ENCODE measurements around the gene VAV2.
A peak's percentile ranks its signal among the peaks of the same experiment; 100 is the strongest.

Gene VAV2

DNA sequence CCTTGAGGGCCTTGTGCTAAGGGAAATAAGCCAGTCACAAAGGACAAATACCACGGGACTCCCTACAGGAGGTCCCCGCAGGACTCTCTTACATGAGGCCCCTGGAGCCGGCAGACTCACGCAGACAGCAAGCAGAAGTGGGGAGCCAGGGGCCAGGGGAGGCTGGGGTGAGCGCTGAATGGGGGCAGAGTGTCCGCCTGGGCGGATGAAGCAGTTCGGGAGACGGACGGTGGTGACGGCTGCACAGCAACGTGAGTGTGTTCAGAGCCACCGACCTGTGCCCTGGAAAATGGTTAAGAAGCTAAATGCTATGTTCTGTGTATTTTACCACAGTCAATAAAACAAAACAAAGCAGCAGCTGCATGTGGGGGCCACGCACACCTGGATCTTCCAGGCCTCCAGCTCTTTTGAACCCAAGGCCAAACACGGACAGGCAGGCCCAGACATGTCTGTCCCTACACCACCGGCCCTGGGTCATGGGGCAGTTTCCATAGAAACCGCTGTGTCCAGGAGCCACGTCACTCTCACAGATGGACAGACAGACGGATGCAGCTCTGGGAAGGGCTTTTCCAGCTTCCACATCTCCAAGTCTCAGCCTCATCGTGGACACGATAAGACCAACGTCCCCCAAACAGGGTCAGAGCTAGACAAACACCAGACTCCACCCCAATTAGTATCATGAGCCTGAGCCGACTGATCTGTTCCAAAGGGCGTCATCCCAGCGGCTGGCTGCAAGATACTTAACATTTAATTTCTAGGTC lies 103.9 kb downstream of the VAV2 start:
- no peak for DNase-seq

DNA sequence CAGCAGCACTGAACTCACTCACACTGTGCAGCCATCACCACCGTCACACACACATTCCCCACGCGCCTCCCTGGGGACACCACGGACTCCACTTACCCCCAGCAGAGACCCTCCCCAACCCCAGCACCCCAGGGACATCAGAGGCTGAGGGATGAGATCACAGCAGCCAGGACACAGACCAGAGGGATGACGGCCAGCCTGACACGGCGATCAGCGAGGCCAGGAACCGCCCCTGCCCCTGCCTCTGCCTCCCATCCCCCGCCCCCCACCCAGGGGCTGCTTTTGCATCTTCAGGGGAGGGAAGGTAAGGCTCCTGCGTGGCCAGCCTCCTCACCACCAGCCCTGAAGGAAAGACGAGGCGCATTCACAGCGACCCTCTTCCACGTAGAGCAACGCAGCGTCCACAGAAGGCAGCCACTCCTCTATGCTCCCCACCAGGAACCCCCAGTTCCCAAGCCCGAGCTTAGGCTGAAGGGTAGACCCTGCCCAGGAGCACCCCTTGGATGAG lies 104.5 kb downstream of the VAV2 start:
- DNase-seq: no peak

DNA sequence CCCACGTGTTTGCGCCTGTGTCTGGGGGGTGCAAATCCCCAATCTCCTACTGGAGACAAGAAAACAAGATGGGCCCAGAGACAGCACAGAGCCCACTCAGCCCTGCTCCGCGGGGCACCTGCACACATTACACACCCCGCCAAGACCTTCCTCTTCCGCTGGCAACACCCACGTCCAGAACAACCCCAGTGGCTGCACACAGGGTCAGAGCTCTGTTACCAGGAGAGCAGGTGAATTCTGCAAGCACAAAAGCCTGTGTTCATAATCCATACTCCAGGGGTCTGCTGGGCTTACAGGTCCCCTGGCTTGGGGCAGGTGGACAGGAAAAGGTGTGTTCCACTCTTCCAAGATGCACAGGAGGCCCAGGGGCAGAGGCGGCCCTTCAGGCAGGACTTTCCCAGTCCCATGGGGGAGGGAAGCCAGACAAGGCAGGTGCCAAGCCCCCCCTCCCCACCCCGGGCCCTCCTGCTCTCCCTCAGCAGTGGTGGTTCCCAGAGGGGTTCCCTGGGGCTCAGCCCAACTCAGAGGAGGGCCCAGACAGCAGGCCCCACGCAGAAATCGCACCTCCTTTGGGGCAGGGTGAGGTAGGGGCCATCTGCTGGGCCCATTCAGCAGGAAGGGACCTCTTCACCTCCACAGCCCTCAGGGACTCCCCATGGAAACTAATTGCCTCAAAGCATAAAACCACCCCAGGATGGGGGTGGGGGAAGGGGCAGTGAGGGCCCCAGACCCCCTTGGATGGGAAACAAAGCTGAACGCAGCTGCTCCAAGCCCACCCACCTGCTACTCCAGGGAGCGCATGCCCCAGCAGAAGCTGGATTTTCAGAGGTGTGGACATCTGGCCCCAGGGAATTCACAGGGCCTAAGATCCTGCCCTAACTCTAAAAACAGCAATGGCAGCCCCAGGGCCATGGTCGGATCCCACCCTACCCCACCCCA lies 105.3 kb downstream of the VAV2 start:
- DNase-seq: no peak

DNA sequence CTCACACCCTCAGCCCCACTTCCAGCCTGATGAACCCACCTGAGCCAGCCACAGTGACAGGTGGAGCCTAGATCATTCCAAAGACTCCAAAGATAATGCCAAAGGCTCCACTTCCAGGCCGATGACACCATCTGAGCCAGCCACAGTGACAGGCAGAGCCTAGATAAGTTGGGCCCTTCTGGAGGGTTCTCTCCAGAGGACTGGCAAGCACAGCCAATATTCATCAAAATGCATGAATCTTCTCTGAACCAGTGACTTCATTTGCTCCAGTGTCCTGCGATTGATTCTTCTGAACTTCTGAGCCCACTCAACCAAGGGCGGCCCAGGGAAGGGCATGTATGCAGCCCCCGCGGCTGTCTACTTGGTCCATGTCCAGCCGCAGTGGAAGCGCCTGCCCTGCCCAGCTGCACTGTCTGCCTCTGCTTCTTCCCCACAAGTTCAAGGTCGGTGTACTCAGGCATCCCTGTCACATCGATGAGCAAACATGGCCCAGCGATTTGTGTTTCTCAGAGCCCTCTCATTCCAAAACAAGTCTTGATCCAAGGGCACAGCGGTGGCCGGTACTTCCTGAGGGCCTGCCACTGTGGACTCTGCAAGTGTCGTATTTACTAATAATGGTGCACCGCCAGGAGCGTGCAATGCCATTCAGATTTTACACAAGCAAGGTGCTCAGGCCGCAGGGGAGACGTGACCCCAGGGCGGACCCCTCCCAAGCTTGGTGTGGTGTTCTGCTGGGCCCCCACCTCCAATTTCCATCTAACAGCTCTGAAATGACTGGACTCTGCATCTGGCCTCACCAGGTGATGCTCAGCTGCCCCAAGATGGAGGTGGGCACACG lies 107.0 kb downstream of the VAV2 start:
- no peak for DNase-seq

DNA sequence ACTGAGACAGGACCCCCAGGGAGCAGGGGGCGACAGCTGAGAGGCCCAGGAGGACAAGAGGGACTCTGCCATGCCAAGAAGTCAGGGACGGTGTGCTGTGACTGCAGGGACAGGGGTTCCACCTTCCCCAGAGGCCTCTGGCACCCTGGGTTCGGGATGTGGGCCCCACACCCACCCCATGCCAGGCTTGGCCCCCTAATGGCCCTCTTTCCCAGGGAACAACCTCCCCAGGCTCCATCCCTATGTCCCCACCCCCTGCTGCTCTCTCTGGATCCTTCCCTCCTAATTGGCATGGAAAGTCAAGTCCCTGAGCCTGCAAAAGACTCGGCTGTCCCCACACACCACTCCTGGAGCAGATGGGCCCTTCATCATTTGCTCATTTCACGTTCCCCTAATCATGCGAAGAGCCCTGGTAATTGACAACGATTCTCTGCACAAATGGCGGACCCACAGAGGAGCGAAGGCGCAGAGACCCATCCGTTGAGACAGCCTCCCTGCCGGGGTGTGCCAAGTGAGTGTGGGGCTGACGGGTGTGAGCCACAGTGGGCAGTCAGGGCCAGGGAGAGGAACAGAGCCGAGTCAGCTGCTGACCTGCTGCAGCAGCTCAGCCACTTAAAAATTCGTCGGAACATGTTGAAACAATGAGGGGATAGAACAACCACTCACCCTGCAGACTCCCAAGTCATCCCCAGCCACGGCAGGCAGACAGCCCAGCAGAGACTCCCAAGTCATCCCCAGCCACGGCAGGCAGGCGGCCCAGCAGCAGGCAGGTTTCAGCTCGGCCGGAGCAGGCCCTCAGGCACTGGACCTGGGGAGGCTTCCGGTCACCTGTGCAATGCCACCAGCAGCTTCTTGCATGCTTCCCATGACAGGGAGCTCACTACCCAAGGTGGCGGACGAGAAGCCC lies 109.0 kb downstream of the VAV2 start:
- DNase-seq: peak; percentile 86

DNA sequence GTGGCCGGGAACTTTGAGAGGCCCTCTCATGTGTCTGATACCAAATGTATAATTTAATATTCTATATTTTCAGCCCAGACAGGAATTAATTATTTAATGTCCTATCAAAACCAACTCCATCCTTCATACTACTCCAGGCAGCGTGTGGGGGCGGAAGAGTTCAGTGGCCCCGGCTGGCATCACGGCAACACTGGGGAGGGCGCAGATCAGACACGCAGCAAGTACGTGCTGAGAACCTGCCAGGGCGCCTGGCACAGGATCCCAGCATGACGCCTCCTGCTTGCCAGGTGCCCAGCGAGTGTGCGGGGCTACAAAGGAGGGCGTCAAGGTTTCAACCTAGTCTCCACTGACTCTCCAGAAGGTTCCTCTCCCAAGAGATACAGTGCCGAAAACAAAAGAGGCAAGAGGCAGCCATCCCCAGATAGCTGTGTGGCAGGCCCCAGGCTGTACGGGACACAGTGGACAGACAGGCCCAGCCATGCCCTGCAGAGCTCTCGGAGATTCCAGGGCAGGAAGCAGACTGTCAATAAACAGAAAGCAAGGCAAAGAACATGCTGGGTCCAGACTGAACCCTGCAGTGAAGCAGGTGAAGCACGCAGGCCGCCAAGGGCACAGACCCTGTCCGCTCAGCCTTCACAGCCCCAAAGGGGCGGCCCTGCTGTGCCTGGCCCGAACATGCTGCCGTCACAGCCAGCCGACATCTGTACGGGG lies 110.3 kb downstream of the VAV2 start:
- DNase-seq: peak; percentile 72

DNA sequence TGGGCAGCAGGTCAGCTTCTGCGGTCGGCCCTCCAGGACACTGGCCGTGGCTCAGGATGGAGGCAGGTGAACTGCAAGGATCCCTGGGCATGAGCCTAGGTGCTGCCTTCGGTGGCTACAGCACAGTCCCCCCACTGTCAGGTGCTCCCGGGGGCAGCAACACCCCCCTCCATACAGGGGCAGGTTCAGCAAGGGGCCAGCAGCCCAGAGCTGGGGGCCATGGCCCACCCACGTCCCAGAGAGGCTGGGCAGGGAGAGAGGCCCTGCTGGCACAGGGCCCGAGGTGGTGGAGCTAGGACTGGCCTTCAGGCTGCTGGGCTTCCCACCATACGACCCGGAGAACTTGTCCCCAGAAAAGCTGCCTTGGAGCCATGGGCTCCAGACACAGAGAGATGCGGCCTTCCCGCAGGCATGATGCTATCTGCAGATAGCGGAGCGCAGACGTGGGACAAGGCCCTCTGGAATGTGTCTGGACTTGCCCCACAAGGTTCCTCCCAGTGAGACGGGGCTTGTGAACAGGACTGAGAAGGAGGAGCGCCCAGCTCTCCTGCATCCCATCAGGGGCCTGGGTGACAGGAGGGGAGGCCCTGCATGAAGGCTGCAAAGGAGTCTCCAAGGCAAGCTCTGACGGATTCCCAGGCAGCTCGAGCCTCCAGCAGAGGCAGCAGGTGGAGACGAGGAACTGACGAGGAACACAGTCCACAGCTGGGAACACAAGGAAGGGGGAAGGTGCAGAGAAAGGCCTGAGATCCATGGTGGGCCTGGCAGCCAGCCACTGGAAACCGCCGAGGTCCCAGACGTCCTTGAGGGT lies 111.1 kb downstream of the VAV2 start:
- DNase-seq: peak; percentile 100

DNA sequence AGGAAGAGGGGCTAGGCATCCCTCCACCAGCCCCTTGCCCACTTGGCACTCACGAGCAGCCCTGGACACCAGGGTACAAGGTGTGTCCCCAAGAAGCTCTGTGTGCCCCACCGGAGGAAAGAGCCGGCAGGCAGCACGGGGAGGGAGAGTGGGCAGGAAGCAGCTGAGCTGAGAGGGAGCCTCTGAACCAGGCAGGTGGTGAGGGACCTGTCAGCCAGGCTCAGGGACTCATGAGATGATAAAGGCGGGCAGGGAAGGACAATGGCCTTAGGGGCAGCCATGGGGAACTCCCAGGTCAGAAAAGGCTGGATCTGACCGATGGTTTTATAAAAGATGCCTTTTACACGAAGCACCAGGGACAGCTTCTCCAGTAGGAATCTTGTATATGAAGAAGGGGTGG lies 112.0 kb downstream of the VAV2 start:
- no peak for DNase-seq

DNA sequence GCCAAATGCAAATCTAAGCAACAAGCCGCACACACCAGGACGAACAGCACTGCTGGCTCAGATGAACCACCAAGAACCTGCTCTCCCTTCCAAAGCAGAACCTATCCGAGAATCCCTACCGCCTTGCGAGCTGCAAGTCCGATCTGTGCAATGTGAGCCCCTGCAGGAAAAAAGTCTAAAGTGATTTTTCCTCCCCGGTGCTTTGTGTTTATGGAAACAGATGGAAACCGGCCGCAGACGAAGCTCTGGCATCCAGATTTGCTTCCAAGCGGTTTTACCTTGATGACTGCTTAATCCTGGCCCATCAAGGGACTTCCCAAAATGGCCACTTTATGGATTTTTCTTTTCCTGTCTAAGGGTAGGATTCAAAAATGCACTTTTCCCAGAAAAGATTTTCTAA lies 112.5 kb downstream of the VAV2 start:
- no peak for DNase-seq

DNA sequence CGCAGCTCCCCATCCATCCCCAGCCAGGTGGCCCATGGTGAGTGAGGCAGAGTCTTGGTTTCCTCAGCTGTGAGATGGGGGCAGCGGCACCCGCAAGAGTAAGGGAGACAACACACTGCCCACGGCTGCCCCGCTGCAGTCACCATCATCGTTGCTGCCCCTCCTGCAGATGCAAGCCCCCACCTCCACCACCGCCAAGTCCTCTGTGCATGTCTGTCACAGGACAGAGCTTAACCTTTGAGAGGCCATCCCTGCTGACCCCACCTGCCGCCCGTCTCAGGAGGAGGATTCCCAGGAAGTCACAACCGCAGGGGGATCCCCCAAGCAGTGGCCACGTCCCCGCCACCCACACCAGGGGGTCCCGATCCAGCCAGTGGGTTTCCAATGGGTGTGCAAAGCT lies 113.7 kb downstream of the VAV2 start:
- no peak for DNase-seq

DNA sequence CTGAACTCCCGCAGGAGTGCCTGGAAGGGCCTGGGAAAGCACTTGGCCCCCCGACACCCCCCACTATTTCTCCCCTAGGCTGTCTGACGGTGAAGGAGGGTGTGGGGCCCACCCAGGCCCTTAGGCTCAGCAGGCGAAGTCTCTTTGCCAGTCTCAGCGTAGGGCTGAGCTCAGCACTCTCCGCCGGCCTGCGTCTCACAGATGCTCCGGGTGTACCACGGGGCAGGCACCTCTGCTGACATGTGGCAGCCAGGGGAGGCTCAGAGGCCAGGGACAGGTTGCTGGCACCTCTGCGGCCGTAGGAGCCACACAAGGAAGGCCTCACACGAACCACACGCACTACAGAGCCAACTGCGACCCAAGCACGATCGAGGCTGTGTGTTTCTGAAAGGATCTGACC lies 114.2 kb downstream of the VAV2 start:
- no peak for DNase-seq

DNA sequence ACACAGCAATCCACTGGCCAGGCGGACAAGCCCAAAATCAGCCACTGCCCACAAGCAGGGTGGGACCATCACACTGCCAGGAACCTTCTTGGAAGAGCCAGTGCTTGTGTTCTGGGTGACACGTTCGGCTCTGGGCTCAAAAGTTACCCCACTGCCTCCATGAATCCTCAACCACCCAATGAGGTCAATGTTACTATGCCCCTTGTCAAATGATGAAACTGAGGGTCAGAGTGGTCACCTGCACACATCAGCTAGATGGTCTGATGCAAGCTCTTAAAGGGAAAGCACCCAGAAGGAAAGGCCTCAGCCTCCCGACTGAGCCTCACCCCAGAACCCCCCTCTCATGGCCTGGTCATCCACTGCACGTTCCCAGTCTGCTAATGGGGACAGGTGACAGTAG lies 114.8 kb downstream of the VAV2 start:
- no peak for DNase-seq

DNA sequence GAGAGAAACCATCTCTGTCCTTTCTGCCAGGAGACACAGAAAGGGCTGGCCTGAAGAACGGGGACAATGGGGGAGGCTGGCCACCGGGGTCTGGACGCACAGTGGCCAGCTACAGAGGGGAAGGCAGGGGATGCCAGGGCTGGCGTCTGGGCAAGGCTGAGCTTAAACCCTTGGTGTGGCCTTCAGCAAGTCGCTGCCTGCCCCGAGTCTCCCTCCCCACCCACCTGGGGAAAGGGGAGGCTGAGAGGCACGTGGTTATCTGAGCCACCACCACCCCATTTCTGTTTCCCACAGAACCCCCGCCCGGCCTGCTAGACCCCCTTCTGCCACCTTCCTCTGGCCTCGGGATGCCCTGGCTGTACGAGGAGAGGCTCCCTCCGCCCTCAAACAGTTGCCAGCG lies 115.3 kb downstream of the VAV2 start:
- no peak for DNase-seq

DNA sequence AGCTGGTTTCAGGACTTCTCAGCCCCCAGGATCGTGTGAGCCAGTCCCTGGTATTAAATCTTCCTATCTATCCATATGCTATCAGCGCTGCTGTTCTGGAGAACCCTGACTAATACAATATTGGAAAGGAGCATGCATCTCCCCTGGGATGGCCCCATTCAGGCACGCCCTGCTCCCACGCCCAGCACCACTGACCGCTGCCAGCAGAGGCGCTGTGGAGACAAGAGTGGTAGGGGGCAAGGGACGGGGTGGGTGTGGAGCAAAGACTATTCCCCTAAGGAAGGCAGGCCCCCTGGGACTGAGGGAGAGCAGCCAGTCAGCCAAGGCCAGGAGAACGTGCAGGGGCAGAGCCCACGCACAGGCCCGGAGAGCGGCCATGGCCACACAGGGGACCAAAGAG lies 116.0 kb downstream of the VAV2 start:
- DNase-seq: peak; percentile 86

DNA sequence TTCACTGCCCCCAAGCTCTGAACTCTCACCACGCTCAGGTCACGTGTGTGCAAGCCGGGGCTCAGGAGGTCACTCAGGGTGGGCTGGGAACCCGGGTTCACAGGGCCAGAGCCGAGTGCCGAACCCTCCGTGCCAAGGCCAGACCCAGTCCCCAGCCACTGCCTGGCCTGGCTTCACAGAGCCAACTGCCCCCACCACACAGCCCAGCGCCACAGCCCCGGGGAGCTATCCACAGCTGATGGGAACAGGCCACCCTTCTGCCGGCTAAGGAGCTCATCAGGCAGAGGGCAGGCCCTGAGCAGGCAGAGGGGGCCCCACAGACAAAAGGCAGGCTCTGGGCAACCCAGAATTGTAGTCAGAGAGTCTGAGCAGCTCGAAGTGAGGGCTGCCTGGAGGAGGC lies 117.0 kb downstream of the VAV2 start:
- peak; percentile 80 for DNase-seq

DNA sequence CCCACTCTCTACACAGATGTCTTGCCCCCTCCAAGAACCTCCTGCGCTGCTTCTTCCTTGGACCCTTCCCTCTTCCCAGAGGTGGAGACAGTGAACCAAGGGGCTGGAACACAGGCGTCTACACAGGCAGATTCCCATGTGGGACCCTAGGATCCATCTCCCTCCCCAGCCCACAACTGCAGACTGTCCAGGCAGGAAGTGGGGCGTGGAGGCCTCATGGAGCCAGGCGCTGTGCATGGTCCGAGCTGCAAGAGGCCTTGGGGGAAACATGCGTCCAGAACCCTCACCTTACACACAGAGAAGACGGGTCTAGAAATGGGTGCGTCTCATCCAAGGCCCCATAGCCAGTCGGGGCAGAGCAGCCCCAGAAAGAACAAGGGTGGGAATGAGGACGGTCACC lies 117.5 kb downstream of the VAV2 start:
- no peak for DNase-seq

DNA sequence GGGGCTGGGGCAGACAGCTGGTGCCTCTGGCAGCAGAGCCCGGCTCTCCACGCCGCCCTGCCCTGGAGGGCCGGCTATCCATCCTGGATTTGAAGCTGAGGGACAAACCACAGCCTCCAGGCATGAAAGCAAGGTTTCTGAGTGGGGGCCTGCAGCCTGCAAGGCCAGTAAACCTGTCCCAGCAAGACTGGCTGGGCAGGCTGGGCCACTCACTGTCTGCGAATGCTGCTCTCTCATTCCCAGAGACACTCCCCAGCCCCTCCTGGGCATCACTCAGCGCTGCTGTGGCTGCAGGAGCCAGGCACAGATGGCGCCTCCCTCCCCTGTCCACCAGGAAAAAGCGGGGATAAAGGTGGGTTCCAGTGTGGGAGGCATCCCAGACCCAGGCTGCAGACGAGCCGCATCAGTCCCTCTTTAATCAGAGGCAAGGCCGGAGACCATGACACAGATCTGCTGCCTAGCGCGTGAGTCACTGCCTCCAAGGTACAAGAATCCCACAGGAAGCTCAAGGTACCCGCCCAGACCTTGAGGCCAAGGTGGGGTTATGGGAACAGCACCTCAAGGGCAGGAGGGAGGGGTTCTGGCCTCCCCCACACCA lies 118.0 kb downstream of the VAV2 start:
- DNase-seq: peak; percentile 100

DNA sequence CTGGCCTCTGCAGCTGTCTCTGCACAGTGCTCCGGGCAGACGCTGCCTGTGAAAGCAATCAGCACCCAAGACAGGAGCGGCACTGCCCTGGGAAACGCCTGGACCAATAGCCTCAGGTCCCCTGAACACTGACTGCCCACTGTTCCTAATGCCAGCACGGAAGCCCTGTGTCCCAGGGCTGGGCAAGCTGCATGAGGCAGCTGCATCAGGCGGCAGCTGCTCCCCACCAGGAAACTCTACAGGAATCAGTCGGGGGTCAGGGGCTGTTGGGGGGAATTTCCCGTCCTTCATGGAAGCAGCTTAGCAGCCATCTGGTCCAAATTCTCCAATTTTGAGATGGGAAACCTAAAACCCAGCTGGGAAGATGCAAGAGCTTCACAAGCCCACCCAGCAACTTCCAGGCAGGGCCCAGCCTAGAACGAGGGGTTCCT lies 118.6 kb downstream of the VAV2 start:
- no peak for DNase-seq

DNA sequence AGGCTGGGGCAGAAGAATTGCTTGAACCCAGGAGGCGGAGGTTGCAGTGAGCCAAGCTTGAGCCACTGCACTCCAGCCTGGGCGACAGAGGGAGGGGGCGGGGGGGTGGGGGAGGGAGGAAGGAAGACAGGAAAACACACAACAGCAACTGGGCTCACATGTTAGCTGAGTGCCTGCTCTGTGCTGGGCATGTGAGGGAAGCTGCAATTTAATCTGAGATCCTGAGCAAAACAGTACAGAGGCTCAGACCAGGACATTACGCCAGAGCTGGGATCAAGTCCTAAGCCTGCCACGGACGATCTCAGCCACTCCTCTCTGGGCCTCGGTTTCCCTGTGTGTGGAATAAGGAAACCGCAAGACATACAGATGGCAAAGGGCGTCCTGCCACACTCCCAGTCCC lies 119.1 kb downstream of the VAV2 start:
- no peak for DNase-seq

Measured in islet precursor cell (in vitro differentiated cells).